Coronary artery (tissue), 2 donors: ENCODE results near the gene SIGLEC12.
"Not testable (repeated sequence)": the region's sequence is repeated elsewhere in the genome, so short reads cannot be mapped to it uniquely, and the experiment has no call there.

Experiments used
- DNase-seq: peaks from one replicate; pipeline ENCODE4 v3.0.0-alpha.2; 2017; ENCODE audit warnings: low spot score
- H3K27ac ChIP-seq, 2 donors: fragments of 200-600 bp; sonication (generic); one replicate each; pipeline ENCODE4 v1.5.1; 2016 to 2019
- H3K4me3 ChIP-seq: fragments of 200-600 bp; sonication (generic); 2 replicates; pipeline ENCODE4 v1.5.1; 2016; ENCODE audit warnings: mild to moderate bottlenecking, moderate library complexity
- TF ChIP-seq, protein P1 (sequence below): fragments of 200-600 bp; sonication (generic); IDR thresholded peaks from one replicate; pipeline ENCODE4 v1.5.1; 2019; ENCODE audit warnings: antibody characterized with exemption

SIGLEC12 gene

DNA sequence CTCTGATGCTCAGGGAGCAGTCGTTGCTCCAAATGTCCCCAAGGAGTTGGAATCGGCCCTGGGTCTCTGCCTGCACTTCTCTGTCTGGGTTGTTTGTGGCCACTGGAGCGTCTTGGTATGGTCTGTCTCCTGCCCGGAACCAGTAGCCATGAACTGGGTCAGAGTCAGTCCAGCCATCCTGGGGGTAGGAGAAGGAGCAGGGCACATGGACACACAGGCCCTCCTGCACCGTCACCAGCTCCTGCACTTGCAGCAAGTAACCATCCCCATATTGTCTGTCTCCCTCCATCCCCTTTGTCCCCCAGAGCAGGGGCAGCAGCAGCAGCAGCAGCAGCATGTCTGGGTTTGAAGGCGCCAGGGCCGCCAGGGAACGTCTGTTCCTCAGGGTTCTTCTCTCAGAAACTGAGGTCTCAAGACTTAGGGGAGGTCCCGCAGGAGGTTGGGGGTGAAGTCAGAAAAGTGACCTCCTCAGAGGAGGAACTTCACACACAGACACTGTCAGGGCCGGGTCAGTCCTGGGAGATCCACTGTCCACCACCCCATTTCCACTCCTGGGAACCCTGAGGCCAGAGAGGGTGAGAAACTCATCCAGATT, 43.5 kb downstream of the SIGLEC12 start, which contains the start of gene SIGLEC8:
Gene SIGLEC8, minus strand, starts transcription at position 404 of the 595 bp plus-strand sequence. Its CDS starts 67 bp downstream, at position 337.
- Histone ChIP-seq H3K27ac (no peak within 1 kb of the TSS), H3K4me3 (no peak within 1 kb of the TSS)
- TF ChIP-seq, protein P1, sequence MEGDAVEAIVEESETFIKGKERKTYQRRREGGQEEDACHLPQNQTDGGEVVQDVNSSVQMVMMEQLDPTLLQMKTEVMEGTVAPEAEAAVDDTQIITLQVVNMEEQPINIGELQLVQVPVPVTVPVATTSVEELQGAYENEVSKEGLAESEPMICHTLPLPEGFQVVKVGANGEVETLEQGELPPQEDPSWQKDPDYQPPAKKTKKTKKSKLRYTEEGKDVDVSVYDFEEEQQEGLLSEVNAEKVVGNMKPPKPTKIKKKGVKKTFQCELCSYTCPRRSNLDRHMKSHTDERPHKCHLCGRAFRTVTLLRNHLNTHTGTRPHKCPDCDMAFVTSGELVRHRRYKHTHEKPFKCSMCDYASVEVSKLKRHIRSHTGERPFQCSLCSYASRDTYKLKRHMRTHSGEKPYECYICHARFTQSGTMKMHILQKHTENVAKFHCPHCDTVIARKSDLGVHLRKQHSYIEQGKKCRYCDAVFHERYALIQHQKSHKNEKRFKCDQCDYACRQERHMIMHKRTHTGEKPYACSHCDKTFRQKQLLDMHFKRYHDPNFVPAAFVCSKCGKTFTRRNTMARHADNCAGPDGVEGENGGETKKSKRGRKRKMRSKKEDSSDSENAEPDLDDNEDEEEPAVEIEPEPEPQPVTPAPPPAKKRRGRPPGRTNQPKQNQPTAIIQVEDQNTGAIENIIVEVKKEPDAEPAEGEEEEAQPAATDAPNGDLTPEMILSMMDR: no peak
- DNase-seq: peak; percentile 50

DNA sequence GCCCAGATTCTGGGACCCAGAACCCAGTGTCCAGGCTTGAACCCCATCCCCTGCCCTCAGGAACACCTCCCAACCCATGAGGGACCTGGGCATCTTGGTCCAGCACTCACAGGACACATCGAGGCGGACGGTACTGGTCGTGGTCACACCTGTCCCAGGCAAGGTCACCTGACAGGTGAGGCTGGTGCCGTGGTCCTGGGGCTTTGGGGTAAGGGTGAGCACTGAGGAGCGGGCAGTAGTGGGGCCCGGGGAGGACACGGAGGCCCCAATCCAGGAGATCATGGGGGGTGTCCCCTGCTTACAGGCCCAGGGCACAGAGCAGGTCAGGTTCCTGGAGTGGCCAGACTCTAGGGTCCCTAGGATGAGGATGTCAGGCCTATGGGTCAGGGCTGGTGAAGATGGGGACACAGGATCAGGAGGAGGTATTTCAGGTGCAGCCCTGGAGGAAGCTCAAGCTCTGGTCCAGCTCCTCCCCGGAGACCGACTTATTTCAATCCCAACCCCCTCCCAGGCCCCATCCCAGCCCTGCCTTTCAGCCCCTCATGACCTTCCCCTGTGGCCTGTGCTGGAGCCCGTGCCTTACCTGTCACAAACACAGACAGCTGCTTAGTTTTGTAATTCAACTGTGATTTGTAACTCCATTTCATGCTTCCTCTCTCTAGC, 44.1 kb downstream of the SIGLEC12 start:
- H3K27ac ChIP-seq: no peak overlapping the region
- TF ChIP-seq, protein P1: no peak
- no peak overlapping the region for H3K4me3 ChIP-seq
- DNase-seq: peak; percentile 61

DNA sequence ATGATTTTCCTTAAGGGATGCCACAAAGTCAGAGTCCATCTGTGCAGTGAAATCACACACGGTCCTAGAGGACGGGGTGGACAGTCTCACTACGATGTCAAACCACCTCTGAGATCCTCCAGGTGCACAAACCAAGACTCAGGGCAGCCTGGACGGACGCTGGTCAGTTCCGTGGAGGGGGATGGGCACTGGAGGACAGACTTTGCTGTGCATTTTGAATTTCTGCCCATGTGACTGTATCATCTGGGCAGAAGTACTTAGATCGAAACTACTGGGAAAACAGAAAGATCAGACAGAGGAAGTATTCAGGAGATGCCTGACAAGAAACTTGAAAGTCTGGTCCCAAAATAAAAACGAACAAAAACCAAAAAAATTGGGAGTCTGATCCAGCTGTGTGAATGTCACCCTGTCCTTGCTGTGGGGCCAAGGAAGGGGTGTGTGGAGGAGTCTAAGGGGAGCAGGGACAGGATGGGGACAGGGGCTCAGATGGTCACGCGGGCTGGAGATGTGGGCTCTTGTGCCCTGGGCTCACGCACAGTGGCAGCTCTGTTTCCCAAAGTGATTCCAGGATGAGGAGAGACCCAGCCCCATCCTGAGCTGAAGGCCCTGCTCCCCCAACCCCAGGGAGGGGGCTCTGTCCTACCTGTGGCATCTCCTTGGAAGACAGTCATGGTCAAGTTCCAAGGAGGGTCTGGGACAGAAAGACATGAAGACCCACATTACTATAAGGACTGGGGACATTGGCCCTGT, 44.9 kb downstream of the SIGLEC12 start:
- Histone ChIP-seq H3K4me3 (no peak overlapping the region), H3K27ac (no peak overlapping the region)
- no peak for DNase-seq
- TF ChIP-seq, protein P1: no peak

DNA sequence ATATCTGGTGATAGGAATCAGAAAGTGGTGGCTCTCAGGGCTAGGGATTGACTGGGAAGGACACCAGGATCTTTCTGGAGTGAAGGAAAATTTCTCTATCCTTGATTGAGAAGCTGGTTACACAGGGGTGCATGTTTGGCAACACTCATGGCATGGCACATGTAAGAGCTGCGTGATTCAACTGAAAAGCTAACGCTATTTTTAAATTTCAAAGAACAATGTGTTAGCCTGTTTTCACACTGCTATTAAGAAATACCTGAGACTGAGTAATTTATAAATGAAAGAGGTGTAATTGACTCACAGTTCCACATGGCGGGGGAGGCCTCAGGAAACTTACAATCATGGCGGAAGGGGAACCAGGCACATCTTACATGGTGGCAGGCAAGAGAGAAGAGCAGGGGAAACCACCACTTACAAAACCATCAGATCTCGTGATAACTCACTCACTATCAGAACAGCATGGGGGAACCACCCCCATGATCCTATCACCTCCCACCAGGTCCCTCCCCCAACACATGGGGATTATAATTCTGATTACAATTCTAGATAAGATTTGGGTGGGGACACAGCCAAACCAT, 50.8 kb downstream of the SIGLEC12 start:
- Histone ChIP-seq H3K27ac (no peak overlapping the region), H3K4me3 (no peak overlapping the region)
- no peak for DNase-seq
- TF ChIP-seq, protein P1: no peak

DNA sequence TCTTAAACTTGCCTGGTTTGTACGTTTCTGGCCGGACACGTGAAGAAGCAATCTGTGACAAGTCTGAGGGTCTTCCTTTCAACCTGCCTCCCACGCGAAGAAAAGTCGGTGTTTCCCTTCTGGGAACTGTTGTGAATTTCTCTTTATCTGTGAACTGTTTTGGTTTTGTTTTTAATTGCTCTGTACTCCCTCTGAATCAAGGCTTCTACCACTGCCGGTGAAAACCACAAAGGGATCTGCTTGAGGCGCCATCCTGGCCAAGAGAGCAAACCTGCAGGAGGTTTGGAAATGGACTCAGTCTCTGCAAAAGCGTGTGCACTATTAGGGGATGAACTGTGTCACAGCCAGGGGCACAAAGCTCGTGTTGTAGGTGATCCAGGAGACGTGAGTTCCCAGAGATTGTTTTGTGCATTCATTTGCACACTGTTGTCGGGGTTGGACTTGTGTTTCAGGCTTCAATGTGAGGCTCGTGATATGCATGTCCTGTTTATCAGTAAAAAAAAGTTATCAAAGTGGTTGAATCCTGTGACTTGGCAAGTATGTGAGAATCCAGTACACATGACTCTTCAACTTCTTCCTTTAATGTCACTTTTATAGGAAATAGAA, 53.1 kb downstream of the SIGLEC12 start:
- H3K27ac ChIP-seq: no peak overlapping the region
- TF ChIP-seq, protein P1: no peak
- no peak for DNase-seq
- H3K4me3 ChIP-seq: no peak overlapping the region

DNA sequence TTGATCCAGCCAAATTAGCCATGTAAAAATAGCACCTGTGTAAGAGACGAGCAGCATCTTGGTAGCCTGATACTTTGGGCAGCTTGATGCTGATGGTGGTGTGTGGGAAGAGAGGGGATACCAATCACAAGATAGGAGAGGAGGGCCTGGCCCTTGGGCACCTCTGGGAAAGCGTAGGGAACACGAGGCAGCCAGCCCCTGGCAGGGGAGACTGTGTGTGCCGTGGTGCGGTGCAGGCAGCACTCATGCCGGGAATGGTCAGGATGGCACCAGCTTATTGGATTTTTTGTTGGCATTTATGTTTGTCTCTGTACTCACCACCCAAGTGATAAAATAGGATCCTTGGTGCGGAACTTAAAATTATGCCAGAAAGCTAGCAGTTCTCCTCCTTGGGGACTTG, 53.6 kb downstream of the SIGLEC12 start:
- TF ChIP-seq, protein P1: no peak
- DNase-seq: no peak
- Histone ChIP-seq H3K4me3 (no peak overlapping the region), H3K27ac (no peak overlapping the region)

DNA sequence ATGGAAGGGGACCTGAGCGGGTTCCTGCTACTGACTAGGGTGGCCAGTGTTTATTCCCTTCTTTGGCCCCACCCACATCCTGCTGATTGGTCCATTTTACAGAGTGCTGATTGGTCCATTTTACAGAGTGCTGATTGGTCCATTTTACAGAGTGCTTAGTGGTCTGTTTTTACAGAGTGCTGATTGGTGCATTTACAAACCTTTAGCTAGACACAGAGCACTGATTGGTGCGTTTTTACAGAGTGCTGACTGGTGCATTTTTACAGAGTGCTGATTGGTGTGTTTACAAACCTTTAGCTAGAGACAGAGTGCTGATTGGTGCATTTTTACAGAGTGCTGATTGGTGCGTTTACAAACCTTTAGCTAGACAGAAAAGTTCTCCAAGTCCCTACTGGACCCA, 54.1 kb downstream of the SIGLEC12 start:
- not testable (repeated sequence) for DNase-seq

More for the DNA sequence above, 54.1 kb downstream of the SIGLEC12 start:
- not testable (repeated sequence) for H3K27ac ChIP-seq, H3K4me3 ChIP-seq
